Measurements from ENCODE around the gene P2RY2. TPM values are rescaled to one million over a fixed set of nuclear protein-coding genes. Genes with fewer than 3 reads are reported as not detected.

Gene P2RY2
- not detected in 2 replicates for total RNA-seq (2014; rRNA removed; shearing (Covaris generic))
- 0.32 and 0.35 TPM in 2 replicates for polyA plus RNA-seq (2014; cell fraction: nucleus; rRNA removed)

GRCh38 chr11:73218106-73218829 is at the start of gene P2RY2:
TSS of gene P2RY2 (plus strand) at chr11:73218281. CDS start at chr11:73234160, 15,879 bp downstream.
- DNase-seq (ENCODE audit: extremely low read depth, low read depth), result peak; percentile 25

DNA sequence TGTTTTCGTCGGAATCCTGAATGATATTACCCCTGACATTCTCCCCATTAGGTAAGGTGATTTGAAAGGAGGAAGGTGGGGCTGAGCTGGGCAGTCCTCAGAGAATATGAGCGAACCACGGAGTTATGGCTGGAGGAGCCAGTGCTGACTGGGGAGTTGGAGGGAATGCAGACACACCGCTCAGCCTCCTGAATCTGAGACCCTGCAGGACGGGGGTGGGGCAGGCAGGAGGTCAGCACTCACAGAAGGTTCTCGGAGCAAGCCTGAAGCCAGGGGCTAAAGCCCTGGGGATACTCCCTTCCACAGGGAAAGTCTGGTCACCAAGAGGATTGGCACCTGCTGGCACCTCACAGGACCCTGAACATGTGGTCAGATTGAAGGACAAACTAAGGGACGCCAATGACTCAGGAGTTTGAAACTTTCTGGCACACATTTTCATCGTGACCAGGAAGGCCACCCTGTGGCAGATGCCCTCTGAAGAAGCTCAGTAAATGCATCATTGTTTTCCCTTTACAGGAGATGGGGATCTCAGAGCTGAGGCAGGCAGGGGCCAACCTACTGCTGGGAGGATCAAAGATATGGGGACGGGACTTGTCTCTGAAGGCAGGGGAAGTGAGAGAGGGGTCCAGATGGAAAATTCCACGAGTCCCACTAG is 49.0 kb upstream of the P2RY2 start:
- no peak for DNase-seq (ENCODE audit: extremely low read depth, low read depth)

DNA sequence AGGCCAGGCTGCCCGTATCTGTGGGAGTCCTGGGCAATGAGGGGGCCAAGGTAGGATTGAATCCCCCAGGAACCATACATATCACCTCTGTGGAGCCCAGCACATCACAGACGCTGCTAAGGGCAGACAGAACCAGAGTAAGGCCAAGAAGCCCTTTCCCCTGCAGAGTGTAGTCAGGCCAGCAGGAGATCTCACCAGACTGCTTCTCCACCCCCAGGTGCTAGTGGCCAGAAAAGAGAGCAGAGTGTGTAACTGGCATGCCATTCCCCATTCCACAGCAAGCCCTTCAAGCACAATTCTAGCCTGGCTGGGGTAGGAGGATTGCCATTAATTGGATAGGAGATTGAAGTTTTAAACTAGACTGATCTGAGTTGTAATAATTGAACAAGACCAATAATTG is 47.9 kb upstream of the P2RY2 start:
- no peak for DNase-seq (ENCODE audit: extremely low read depth, low read depth)

GRCh38 chr11:73171436-73172161 is 46.5 kb upstream of the P2RY2 start:
- no peak for DNase-seq (ENCODE audit: extremely low read depth, low read depth)

GRCh38 chr11:73172992-73173656 is 45.0 kb upstream of the P2RY2 start:
- DNase-seq (ENCODE audit: extremely low read depth, low read depth), result no peak

DNA sequence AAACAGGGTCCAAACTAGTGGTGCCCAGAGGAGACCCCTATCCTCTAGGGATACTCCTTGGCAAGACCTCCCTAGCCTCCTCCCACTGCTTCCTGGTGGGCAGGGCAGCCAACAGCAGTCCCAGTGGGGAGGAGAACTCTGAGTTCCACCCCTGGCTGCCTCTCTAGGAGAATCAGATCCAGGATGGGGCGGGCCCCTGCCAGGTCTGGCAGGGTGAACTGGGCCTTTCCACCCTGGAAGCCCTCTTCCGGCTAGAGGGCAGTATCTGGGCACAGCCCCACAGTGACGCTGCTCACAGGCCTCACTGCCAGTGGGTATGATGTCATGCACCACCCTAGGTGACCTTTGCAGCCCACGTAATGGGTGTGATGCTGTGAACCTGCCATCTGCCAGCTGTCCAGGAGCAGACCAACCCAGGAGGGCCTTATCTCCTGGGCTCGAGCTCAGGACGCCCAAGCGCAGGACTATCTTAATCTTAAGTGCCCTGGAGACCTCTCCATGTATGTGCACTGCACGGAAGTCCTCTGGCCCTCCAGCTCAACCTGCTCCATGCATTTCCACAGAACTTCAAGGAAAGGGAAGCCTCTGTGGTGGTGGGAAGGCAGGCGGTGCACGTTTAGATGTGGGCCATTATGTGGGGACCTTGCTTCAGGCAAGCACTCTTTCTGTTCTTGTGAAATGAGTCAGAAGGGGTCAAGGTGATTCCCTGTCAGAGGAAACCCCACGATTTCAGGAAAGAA is 44.2 kb upstream of the P2RY2 start:
- DNase-seq (ENCODE audit: extremely low read depth, low read depth), result no peak

- no peak for DNase-seq (ENCODE audit: extremely low read depth, low read depth)
Measured at GRCh38 chr11:73174495-73174791, 43.6 kb upstream of the P2RY2 start.

DNA sequence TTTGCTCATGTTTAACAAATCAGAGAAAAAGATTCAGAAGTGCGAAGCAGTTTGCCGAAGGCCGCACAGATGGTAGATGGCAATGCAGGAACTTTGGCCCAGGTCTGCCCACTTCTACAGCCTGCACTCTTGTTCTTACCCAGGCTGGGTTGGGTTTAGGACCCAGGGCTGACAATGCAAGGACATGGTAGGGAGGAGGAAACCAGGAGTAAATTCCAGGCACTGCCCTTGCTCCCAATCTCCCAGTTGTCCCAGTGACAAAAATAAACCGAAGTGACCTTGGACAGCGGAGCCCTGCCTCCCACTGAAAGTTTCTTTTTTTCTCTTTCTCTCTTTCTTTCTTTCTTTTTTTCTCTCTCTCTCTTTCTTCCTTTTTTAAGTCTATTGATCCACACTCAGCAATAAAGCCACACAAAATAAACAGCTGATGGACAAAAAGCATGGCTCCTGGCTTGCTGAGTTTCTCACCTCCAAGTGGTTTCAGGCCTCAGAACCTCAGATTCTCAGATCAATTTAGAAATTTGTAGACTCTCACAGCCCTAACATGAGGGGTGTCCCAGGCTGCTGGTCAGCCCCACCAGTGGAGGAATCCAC is 42.4 kb upstream of the P2RY2 start:
- no peak for DNase-seq (ENCODE audit: extremely low read depth, low read depth)

DNA sequence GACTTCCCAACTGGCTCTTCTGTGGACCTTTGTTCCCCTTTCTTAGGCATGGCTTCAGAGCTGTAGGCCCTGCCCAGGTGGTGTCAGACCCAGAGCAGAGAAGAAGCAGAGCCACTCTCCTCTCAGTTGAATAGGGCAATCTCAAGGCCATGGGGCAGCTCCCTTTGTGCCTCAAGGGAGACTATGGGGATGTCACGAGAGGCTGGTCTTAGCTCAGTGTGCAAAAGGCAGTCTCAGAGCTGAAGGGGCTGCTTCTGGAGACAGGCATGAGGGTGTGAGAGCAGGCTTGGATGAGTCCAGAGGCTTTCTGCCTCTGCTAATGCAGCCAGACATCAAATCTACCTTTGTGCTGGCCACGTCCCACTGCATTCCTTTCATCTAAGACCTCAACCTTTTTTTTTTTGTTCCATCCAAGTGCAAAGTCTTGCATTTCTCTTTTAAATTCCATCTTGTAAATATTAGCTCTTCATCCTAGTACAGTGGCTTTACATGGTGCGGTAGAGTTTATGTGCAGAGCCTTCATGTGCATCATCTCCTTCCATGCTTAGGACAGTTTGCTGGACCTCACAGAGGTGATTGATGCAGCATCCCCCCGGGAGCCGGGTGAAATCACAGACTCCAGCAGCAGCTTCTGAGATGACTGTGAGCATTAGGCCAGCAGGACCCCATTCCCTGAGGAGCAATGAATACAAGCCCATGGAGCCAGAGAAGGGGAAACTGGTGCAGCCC is 41.8 kb upstream of the P2RY2 start:
- DNase-seq (ENCODE audit: extremely low read depth, low read depth), result no peak

DNA sequence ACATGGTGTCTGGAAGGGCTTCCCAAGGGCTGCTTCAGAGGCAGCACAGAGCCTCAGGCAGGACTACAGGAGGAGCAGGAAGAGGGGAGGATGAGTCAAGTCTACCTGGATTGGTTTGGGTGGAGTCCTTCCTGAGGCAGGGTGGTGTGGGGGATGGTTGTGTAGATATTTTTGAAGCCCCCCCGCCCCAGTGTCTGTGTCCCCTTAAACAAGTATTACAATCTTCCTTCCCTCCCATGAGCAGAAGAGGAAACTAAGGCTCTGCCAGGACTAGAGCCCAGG is 41.3 kb upstream of the P2RY2 start:
- DNase-seq (ENCODE audit: extremely low read depth, low read depth), result no peak

GRCh38 chr11:73177380-73177777 is 40.7 kb upstream of the P2RY2 start:
- no peak for DNase-seq (ENCODE audit: extremely low read depth, low read depth)

DNA sequence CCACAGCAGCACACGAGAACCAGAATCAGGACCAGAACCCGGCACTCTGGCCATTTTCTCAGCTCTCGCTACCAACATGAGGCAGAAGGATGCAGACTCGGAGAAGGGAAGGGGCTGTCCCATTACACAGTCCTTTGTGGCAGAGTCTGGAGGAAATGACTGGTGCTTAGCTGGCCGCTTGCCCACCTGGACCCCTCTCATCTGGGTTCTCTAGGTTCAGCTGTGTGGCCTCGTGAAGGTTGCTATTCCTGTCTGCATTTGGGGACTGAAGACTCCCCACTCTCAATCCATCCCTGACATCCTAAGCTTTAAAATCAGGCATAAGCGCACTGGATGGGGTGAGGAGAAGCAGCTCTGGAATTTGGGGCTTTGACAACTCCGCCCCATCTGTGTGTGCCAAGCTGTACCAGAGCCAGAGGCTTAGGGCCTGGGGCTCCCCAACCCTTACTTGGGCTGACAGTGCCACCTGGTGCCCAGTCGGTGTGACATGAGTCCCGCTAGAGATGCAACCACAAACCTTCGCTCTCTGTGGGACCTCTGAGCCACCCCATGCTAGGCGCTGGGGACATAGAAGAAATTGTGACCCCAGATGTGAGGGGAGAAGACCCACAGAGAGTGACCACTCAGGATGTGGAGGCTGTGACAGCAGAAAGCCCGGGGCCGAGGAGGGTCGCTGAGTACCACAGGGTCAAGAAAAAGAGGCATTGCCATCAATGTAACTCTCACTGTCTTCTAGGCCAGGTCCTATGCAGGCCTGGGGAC is 40.1 kb upstream of the P2RY2 start:
- peak; percentile 67 for DNase-seq (ENCODE audit: extremely low read depth, low read depth)

- DNase-seq (ENCODE audit: extremely low read depth, low read depth), result no peak
Measured at GRCh38 chr11:73178681-73179080, 39.4 kb upstream of the P2RY2 start.

- no peak for DNase-seq (ENCODE audit: extremely low read depth, low read depth)
Measured at GRCh38 chr11:73182824-73183321, 35.2 kb upstream of the P2RY2 start.

DNA sequence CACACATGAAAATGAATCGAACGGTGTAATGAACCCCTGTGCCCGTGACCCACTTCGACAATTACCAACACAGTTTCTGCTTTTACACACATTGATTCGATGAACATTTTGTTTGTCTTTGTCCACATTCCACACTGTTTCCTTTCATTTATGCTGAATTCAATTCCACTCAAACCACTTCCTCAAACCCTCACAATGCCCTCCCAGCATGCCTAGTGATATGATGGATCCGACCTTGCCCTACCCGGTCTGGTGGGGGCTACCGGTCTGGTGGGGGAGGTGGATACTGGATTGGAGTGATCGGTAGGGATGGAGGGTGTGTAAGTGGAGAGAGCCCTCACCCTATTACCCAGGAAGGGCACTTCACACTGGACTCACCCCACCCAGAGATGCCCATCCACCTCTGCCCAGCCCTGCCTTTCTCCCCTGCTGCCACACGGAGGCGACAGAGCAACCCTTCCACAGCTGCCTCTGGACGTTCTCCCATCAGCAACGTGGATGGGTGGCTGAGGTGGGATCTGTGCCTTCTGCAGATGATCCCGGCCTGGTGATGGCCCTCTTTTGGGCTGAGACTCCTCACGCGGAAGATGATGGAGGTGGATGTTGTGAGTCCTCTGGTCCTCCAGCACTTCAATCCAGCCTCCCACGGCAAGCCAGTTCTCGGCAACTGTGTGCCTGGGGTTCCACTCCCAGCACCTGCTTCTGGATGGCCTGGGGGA is 33.0 kb upstream of the P2RY2 start:
- DNase-seq (ENCODE audit: extremely low read depth, low read depth), result peak; percentile 47

DNA sequence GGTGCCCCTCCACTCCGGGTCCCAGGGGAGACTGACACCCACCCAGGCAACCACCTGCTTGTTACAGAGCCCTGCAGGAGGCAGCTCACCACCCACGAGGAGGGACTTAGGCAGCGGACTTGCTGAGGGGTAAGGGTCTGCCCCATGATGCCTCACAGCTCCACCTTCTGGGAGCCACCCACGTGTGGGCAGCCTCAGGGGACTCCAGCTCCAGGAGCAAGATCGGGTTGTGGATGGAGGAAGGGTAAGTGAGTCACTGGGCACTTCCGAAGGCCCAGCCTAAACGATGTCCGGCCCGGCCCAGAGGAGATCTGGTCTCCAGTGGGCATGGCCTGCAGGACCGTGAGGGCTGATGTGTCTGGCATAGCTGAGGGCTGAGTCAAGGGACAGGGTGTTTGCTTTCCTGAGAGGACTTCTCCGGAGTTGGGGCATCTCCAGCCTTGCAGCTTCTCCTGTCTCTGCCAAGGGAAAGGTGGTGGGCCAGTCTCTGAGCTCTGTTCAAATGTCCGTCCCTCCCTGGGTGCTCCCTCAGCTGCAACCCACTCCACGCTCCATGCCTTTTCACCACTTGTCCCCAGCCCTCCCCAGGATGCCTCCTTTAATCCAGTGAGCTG is 32.3 kb upstream of the P2RY2 start:
- no peak for DNase-seq (ENCODE audit: extremely low read depth, low read depth)

GRCh38 chr11:73186294-73186850 is 31.7 kb upstream of the P2RY2 start:
- DNase-seq (ENCODE audit: extremely low read depth, low read depth), result no peak

Measured in NCI-H460 (cell line).